T-helper 2 cell (primary cell): ENCODE measurements around the gene ARHGEF9.
"Not testable (repeated sequence)": the region's sequence is repeated elsewhere in the genome, so short reads cannot be mapped to it uniquely, and the experiment has no call there.

Experiments
- DNase-seq, 5 experiments: peaks; one replicate each; pipeline versions ENCODE4 v3.0.0 to v3.0.0-alpha.2; 2012 to 2022

Gene ARHGEF9

DNA sequence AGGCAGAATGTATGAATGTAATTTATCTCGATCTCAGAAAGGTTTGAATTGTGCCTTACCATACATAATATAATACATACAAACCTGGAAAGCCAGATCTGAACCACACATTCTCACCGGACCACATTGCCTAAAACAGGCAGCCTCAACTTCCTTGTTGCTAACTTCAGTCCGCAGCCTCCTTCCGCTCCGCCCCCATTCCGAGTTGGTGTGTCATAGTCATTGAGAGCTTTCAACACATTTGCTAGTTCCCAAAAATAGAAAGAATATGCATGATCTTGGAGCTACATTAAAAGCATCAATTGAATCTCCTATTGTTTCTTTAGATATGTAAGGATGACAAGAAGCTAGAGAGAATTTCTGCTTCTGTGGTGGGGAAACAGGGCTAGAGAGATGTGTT is 127.2 kb downstream of the ARHGEF9 start:
- no peak for DNase-seq

DNA sequence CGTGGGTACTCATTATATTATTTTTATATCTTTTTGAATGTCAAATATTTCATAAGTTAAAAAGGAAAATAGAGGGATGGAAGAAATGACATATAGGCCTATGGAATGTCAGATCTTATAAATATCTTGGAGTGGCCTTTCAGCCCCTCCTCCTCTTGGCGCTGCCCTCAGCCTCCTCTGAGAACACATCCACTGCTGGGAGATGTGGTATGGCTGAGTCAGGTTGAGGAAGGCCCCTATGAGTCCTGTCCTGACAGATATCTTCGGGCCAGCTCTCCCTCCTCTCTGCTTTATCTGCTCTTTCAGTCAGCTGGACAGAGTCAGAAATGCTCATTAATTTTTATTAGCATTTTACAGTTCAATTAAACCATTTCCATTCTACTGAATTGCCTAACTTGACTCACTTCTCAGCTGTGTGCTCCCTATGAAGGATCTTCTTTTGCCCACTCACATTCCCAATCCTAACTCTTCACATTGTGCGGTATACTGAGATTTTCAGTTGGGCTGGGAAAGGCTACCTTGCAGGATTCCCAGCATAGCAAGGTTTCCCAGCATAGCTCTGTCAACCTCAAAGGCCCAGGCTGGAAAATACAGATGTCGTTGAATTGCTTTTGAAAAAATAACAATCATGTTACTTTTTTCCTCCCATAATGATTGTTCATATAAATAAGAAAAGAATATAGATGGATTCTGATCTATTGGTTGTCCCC is 128.0 kb downstream of the ARHGEF9 start:
- DNase-seq = no peak

DNA sequence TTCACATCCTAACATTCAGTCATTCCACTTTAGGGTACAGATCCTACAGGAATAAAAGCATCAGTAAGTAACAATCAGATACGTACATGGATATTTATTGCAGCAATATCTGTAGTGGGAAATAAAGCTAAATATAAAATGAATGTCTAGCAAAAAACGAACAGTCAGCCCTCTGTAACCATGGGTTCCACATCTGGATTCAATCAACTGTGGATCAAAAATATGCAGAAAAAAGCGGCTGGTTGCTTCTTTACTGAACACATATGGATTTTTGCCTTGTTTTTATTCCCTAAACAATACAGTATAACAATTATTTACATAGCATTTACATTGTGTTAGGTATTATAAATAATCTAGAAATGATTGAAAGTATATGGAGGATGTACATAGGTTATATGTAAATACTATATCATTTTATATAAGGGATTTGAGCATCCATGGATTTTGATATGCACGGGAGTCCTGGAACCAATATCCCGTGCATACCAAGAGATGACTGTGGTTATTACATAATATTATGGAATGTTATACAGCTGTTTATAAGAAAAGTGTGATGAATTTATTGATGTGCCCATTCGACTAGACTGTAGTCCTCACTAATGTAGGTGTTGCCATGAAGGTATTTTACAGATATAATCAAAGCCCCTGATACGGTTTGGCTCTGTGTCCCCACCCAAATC is 132.8 kb downstream of the ARHGEF9 start:
- no peak for DNase-seq

DNA sequence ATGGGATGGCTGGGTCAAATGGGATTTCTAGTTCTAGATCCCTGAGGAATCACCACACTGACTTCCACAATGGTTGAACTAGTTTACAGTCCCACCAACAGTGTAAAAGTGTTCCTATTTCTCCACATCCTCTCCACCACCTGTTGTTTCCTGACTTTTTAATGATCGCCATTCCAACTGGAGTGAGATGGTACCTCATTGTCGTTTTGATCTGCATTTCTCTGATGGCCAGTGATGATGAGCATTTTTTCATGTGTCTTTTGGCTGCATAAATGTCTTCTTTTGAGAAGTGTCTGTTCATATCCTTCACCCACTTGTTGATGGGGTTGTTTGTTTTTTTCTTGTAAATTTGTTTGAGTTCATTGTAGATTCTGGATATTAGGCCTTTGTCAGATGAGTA is 139.3 kb downstream of the ARHGEF9 start:
- not testable (repeated sequence) for DNase-seq

DNA sequence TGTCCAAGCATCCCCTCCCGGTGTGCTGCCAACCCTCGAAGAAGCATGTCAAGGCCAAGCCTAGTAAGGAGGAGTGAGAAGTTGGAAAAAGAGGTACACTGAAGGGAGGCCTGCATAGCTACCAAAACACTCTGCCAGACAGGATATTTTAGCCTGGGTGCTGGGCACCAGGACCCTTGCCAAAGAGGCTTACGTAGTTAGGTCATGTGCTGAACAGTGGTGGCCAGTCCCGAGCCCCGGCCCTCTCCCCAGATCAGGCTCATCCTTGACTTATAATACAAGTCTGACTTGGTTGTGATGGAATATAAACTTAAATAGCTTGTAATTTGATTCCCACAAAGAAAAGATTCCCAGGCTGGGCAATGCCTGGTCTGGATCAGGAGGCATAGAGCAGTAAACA is 149.3 kb downstream of the ARHGEF9 start:
- no peak for DNase-seq

DNA sequence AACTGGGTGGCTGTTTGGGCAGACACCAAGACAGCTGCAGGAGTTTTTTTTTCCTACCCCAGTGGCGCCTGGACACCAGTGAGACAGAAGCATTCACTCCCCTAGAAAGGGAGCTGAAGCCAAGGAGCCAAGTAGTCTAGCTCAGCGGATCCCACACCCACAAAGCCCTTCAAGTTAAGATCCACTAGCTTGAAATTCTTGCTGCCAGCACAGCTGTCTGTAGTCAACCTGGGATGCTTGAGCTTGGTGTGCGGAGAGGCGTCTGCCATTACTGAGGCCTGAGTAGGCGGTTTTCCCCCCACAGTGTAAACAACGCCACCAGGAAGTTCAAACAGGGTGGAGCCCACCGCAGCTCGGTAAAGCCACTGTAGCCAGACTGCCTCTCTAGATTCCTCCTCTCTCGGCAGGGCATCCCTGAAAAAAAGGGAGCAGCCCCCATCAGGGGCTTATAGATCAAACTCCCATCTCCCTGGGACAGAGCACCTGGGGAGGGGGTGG is 171.4 kb downstream of the ARHGEF9 start:
- no peak for DNase-seq

DNA sequence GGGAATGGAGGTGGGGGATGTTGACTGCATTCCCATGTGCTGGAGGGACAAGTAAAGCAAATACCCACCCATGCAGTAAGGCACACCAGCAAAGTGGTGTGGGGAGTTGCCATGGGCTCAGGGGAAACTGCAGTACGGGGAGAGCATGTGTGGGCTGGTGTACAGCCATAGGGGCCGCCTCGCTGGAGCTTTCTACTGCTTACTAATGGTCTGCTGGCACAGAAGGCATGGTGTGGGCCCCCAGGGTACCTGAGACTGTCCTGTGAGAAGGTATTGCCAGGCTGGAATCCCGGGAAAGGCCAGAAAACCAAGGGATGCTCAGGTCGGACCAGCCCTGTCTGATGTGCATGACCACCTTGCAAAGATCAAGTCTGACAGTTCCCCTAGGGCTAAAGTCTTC is 199.1 kb downstream of the ARHGEF9 start:
- DNase-seq = no peak
